ENCODE results near the gene ZNF467. TPM values are rescaled to one million over a fixed set of nuclear protein-coding genes. Genes with fewer than 3 reads are reported as not detected.

Gene ZNF467
- total and polyA plus RNA-seq, 2 donors (not counting 1 experiment from before 2014, with no cell fraction given), result 0.39 to 1.1 TPM

GRCh38 chr7:149772241-149772955 is 990 bp downstream of the ZNF467 start:
- Mint-ChIP-seq H3K27me3 (peaks cover 10% of the 10 kb centered on the region), H3K9me3 (ENCODE audit: insufficient read depth) (no peaks in the 10 kb centered on the region), H3K4me1 (peaks cover 9% of the 10 kb centered on the region), H3K4me3 (peak overlapping the region; percentile 78), H3K27ac (no peak overlapping the region)
- Histone ChIP-seq H3K27me3 (replicated peaks in 1 of 4; ENCODE audit: control extremely low read depth in 1 of 4, control insufficient read depth in 3 of 4, insufficient read depth in 4 of 4, low read length in 3 of 4) (peaks cover 0 to 19% (median 1%) of the 10 kb centered on the region in 4 experiments), H3K27ac (ENCODE audit: low read length in 2 of 2) (no peak overlapping the region), H3K4me3 (ENCODE audit: control extremely low read depth in 1 of 5, extremely low read depth in 1 of 5, insufficient read depth in 1 of 5, low read depth in 2 of 5, low read length in 4 of 5) (peak overlapping the region in 4 of 5 experiments; percentile 46 to 78 (median 69)), H4K20me1 (ENCODE audit: control insufficient read depth, insufficient read depth, low read length, poor library complexity, severe bottlenecking) (no peaks in the 10 kb centered on the region), H3K79me2 (ENCODE audit: control insufficient read depth, insufficient read depth, low read length) (no peaks in the 10 kb centered on the region), H3K36me3 (replicated peaks in 1 of 2; ENCODE audit: control extremely low read depth in 1 of 2, control insufficient read depth in 1 of 2, extremely low read depth in 1 of 2, insufficient read depth in 2 of 2, low read length in 1 of 2) (no peaks in the 10 kb centered on the region), H3K4me1 (ENCODE audit: control insufficient read depth in 2 of 2, insufficient read depth in 2 of 2, low read length in 2 of 2) (peaks cover 7 to 19% of the 10 kb centered on the region in 2 donors), H2AFZ (ENCODE audit: insufficient read depth, low read depth, low read length, poor library complexity, severe bottlenecking) (peak overlapping the region; percentile 74), H3K9ac (ENCODE audit: low read length) (peak overlapping the region; percentile 70), H3K4me2 (replicated peaks; ENCODE audit: low read depth, low read length, poor library complexity, severe bottlenecking) (peak overlapping the region; percentile 99), H3K9me3 (ENCODE audit: control extremely low read depth in 1 of 3, control insufficient read depth in 2 of 3, insufficient read depth in 1 of 3, low read length in 2 of 3) (no peaks in the 10 kb centered on the region)
- CTCF ChIA-PET, result interaction anchor here (0.8 to 1.4 kb wide), 4 partner anchors 17 to 148 kb away, joined by 3 to 5 read pairs (median 4); no protein-coding TSS in a partner anchor
- intact Hi-C loops (cut with micrococcal nuclease), result loop anchor here (5.0 kb wide), 4 partner anchors 745 to 1860 kb away; partner anchors contain the start of genes ABCB8, FASTK, PDIA4 and TMUB1
- 3% methylated on average over 27 of the region's 47 CpGs for WGBS (ENCODE audit: insufficient coverage)
- TF ChIP-seq EZH2 (IDR thresholded peaks at IDR 0.05; ENCODE audit: borderline replicate concordance, insufficient read depth, low read depth, low read length, poor library complexity, severe bottlenecking) (no peak), CTCF (IDR thresholded peaks at IDR 0.05) (no peak)
- ATAC-seq (ENCODE audit: low read depth), result peak; percentile 2
- POLR2A ChIA-PET, result interaction anchor here (0.6 to 2.1 kb wide), 8 partner anchors 57 to 743 kb away, joined by 3 to 9 read pairs (median 4); partner anchors contain the start of genes ZNF783 and ZNF862
- DNase-seq, result peak; percentile 46

Data from B cell (primary cell).